Keratinocyte (primary cell): Measurements from ENCODE around the gene CRTC3. TPM values are rescaled to one million over a fixed set of nuclear protein-coding genes. Genes with fewer than 3 reads are reported as not detected.

Source experiments
- DNase-seq: peaks from one replicate; pipeline ENCODE4 v3.0.0-alpha.2; 2011; ENCODE audit warnings: low read depth, missing footprints, low spot score
- FAIRE-seq: peaks from 2 replicates; lab custom pipeline; 2011; peaks lifted over from hg19 to GRCh38; lab: Jason Lieb, UNC
- H2AFZ ChIP-seq: 2 replicates; pipeline ENCODE4 v1.6.0; 2012; ENCODE audit warnings: low read length, control low read depth, inconsistent platforms; ENCODE audit not compliant: control insufficient read depth
- H3K27ac ChIP-seq: 2 replicates; pipeline ENCODE4 v1.5.1; 2011; ENCODE audit warnings: low read length; ENCODE audit not compliant: control insufficient read depth, insufficient read depth
- H3K27me3 ChIP-seq: 3 replicates; pipeline ENCODE4 v1.6.0; 2011; ENCODE audit warnings: low read length; ENCODE audit not compliant: control insufficient read depth, insufficient read depth; ENCODE audit errors: extremely low read depth
- H3K36me3 ChIP-seq, 2 experiments: 2 replicates in 1 of 2; 3 replicates in 1 of 2; pipeline ENCODE4 v1.5.1; 2011; ENCODE audit warnings: low read length in 2 of 2, mild to moderate bottlenecking in 1 of 2; ENCODE audit not compliant: control insufficient read depth in 2 of 2, insufficient read depth in 2 of 2; ENCODE audit errors: extremely low read depth in 1 of 2
- H3K4me1 ChIP-seq: 3 replicates; pipeline ENCODE4 v1.5.1; 2011; ENCODE audit warnings: low read length; ENCODE audit not compliant: control insufficient read depth, insufficient read depth; ENCODE audit errors: extremely low read depth
- H3K4me2 ChIP-seq: 3 replicates; pipeline ENCODE4 v1.6.0; 2011; ENCODE audit warnings: low read depth, low read length; ENCODE audit not compliant: control insufficient read depth, insufficient read depth; ENCODE audit errors: extremely low read depth
- H3K4me3 ChIP-seq, 3 experiments: fragments of 200-600 bp in 1 of 3; sonication (generic) in 1 of 3; 2 replicates in 2 of 3; 3 replicates in 1 of 3; pipeline ENCODE4 v1.5.1; 2011 to 2016; ENCODE audit warnings: low read length in 3 of 3, mild to moderate bottlenecking in 3 of 3, control low read depth in 2 of 3, inconsistent platforms in 1 of 3, low read depth in 1 of 3, mixed read lengths in 1 of 3, mixed run types in 1 of 3, moderate library complexity in 1 of 3; ENCODE audit not compliant: control insufficient read depth in 2 of 3, insufficient read depth in 2 of 3; ENCODE audit errors: extremely low read depth in 1 of 3
- H3K79me2 ChIP-seq: 2 replicates; pipeline ENCODE4 v1.6.0; 2012; ENCODE audit warnings: low read length; ENCODE audit not compliant: control insufficient read depth, insufficient read depth
- H3K9ac ChIP-seq: 3 replicates; pipeline ENCODE4 v1.6.0; 2011; ENCODE audit warnings: low read length; ENCODE audit not compliant: control insufficient read depth, insufficient read depth; ENCODE audit errors: extremely low read depth
- H3K9me1 ChIP-seq: 3 replicates; pipeline ENCODE4 v1.6.0; 2011; ENCODE audit warnings: low read length; ENCODE audit not compliant: control insufficient read depth, insufficient read depth; ENCODE audit errors: extremely low read depth
- H3K9me3 ChIP-seq: 2 replicates; pipeline ENCODE4 v1.5.1; 2012; ENCODE audit warnings: low read depth, low read length; ENCODE audit not compliant: control insufficient read depth
- H4K20me1 ChIP-seq: 3 replicates; pipeline ENCODE4 v1.6.0; 2011; ENCODE audit warnings: low read length; ENCODE audit not compliant: control insufficient read depth, insufficient read depth; ENCODE audit errors: extremely low read depth
- CTCF ChIP-seq, 3 experiments: IDR thresholded peaks in 1 of 3; conservative IDR thresholded peaks in 1 of 3; optimal IDR thresholded peaks in 1 of 3; 2 replicates in 2 of 3; 3 replicates in 1 of 3; pipeline versions ENCODE3 to v1.5.1; 2011; ENCODE audit warnings: low read length in 3 of 3, mild to moderate bottlenecking in 3 of 3, moderate library complexity in 2 of 3, control low read depth in 1 of 3, inconsistent platforms in 1 of 3; ENCODE audit not compliant: insufficient read depth in 2 of 3; ENCODE audit errors: extremely low read depth in 1 of 3
- EZH2 ChIP-seq: IDR thresholded peaks from one replicate; pipeline ENCODE4 v1.6.1; 2012; ENCODE audit warnings: inconsistent platforms, mild to moderate bottlenecking, low read length, moderate library complexity
- dilution Hi-C: fragments of 300-500 bp; cut with MboI; formaldehyde crosslinking; loops from one replicate; pipeline ENCODE4 v1.7.0; 2020; ENCODE audit warnings: low sequenced_read_pairs; ENCODE audit not compliant: extremely low pct_ligation_motif_present
- polyA plus RNA-seq, 5 experiments: library from polyadenylated mRNA; depleted of rRNA in 3 of 5; stranded (reverse) in 3 of 5; stranded (forward) in 1 of 5; unstranded in 1 of 5; fragments of >200 nt; gene quantifications; 1 replicate in 1 of 5; 2 replicates in 3 of 5; 3 replicates in 1 of 5; pipeline versions ENCODE4 v1.2.1 to v1.2.3, GENCODE V29; 2011 to 2012; ENCODE audit warnings: missing spikeins in 2 of 5, low read depth in 1 of 5, low replicate concordance in 1 of 5

The CRTC3 gene
- polyA plus RNA-seq, 1 donor (not counting 4 experiments of a cell fraction or from before 2014, with no cell fraction given): 11.9 TPM

GRCh38 chr15:90645873-90646575, 116.3 kb downstream of the CRTC3 start:
- Histone ChIP-seq H3K9me1 (no peaks in the 10 kb centered on the region), H3K79me2 (no peaks in the 10 kb centered on the region), H2AFZ (no peak overlapping the region), H3K27me3 (no peaks in the 10 kb centered on the region), H3K9me3 (no peaks in the 10 kb centered on the region), H3K36me3 (peaks cover 6 to 14% of the 10 kb centered on the region in 2 experiments), H3K4me1 (peaks cover 6% of the 10 kb centered on the region), H3K4me3 (no peak overlapping the region), H4K20me1 (no peaks in the 10 kb centered on the region), H3K27ac (no peak overlapping the region), H3K4me2 (no peak overlapping the region), H3K9ac (no peak overlapping the region)
- dilution Hi-C loops: no loop called here
- TF ChIP-seq CTCF (optimal IDR thresholded peaks at IDR 0.05 in 1 of 3, IDR thresholded peaks at IDR 0.05 in 1 of 3, conservative IDR thresholded peaks at IDR 0.05 in 1 of 3; ENCODE audit: extremely low read depth in 1 of 3, insufficient read depth in 2 of 3, low read length in 3 of 3): no peak
- TF ChIP-seq EZH2: no peak
- no peak for DNase-seq
- no peak for FAIRE-seq

GRCh38 chr15:90646662-90647305, 117.1 kb downstream of the CRTC3 start:
- DNase-seq: no peak
- H4K20me1 ChIP-seq: no peaks in the 10 kb centered on the region
- no peak for FAIRE-seq
- peaks cover 5 to 11% of the 10 kb centered on the region in 2 experiments for H3K36me3 ChIP-seq
- no peaks in the 10 kb centered on the region for H3K9me1 ChIP-seq
- H3K79me2 ChIP-seq: no peaks in the 10 kb centered on the region
- H3K9ac ChIP-seq: no peak overlapping the region
- H3K4me2 ChIP-seq: no peak overlapping the region
- no peak overlapping the region for H3K27ac ChIP-seq
- no peak overlapping the region for H2AFZ ChIP-seq
- no peaks in the 10 kb centered on the region for H3K27me3 ChIP-seq
- dilution Hi-C loops: no loop called here
- H3K4me3 ChIP-seq: no peak overlapping the region
- TF ChIP-seq EZH2: no peak
- TF ChIP-seq CTCF (optimal IDR thresholded peaks at IDR 0.05 in 1 of 3, IDR thresholded peaks at IDR 0.05 in 1 of 3, conservative IDR thresholded peaks at IDR 0.05 in 1 of 3; ENCODE audit: extremely low read depth in 1 of 3, insufficient read depth in 2 of 3, low read length in 3 of 3): no peak
- H3K9me3 ChIP-seq: no peaks in the 10 kb centered on the region
- H3K4me1 ChIP-seq: peaks cover 6% of the 10 kb centered on the region
